Neuronal stem cell (in vitro differentiated cells): ENCODE measurements around the gene RTP1.
"Not testable (repeated sequence)": the region's sequence is repeated elsewhere in the genome, so short reads cannot be mapped to it uniquely, and the experiment has no call there.

ENCODE experiments used
- DNase-seq: peaks from one replicate; pipeline ENCODE4 v3.0.0-alpha.2; 2013; ENCODE audit warnings: low spot score
- H2AFZ ChIP-seq: one replicate; pipeline ENCODE4 v1.6.1; 2013; ENCODE audit warnings: mild to moderate bottlenecking, low read length, inconsistent platforms
- H2AK5ac ChIP-seq: 2 replicates; pipeline ENCODE4 v1.6.1; 2013; ENCODE audit warnings: low read depth, mild to moderate bottlenecking, inconsistent platforms, low read length, moderate library complexity, mixed read lengths
- H2BK120ac ChIP-seq: 2 replicates; pipeline ENCODE4 v1.6.1; 2013; ENCODE audit warnings: low read depth, mild to moderate bottlenecking, inconsistent platforms, low read length, moderate library complexity, mixed read lengths
- H2BK12ac ChIP-seq: one replicate; pipeline ENCODE4 v1.6.1; 2013; ENCODE audit warnings: low read length, inconsistent platforms
- H2BK15ac ChIP-seq: 2 replicates; pipeline ENCODE4 v1.6.1; 2013; ENCODE audit warnings: mild to moderate bottlenecking, low read length, inconsistent platforms, mixed read lengths
- H2BK5ac ChIP-seq: one replicate; pipeline ENCODE4 v1.6.1; 2013; ENCODE audit warnings: inconsistent platforms, mild to moderate bottlenecking, low read length, moderate library complexity
- H3K14ac ChIP-seq: one replicate; pipeline ENCODE4 v1.6.1; 2013; ENCODE audit warnings: low read length, inconsistent platforms
- H3K18ac ChIP-seq: 2 replicates; pipeline ENCODE4 v1.6.1; 2013; ENCODE audit warnings: low read length, inconsistent platforms
- H3K23ac ChIP-seq: 2 replicates; pipeline ENCODE4 v1.6.1; 2013; ENCODE audit warnings: low read depth, mild to moderate bottlenecking, mixed read lengths, low read length, inconsistent platforms; ENCODE audit not compliant: poor library complexity
- H3K27ac ChIP-seq: replicated peaks from 3 replicates; pipeline ENCODE4 v1.5.1; 2013; ENCODE audit warnings: low read length, inconsistent platforms
- H3K27me3 ChIP-seq, 3 experiments: 2 replicates each; pipeline ENCODE4 v1.6.1; 2013; ENCODE audit warnings: low read length in 3 of 3, mild to moderate bottlenecking in 2 of 3, inconsistent platforms in 1 of 3, low read depth in 1 of 3, mixed read lengths in 1 of 3, moderate library complexity in 1 of 3; ENCODE audit not compliant: control insufficient read depth in 3 of 3, insufficient read depth in 3 of 3
- H3K36me3 ChIP-seq, 2 donors: replicated peaks in 1 of 2; 2 replicates each; pipeline ENCODE4 v1.6.1; 2013; ENCODE audit warnings: low read length in 2 of 2; ENCODE audit not compliant: control insufficient read depth in 2 of 2, insufficient read depth in 2 of 2
- H3K4ac ChIP-seq: 2 replicates; pipeline ENCODE4 v1.6.1; 2013; ENCODE audit warnings: inconsistent platforms, mild to moderate bottlenecking, low read length, moderate library complexity
- H3K4me1 ChIP-seq, 2 donors: 1 replicate in 1 of 2; 2 replicates in 1 of 2; pipeline ENCODE4 v1.6.1; 2013; ENCODE audit warnings: low read length in 2 of 2, low read depth in 1 of 2; ENCODE audit not compliant: control insufficient read depth in 2 of 2, insufficient read depth in 1 of 2
- H3K4me2 ChIP-seq: one replicate; pipeline ENCODE4 v1.6.1; 2013; ENCODE audit warnings: mild to moderate bottlenecking, low read length, inconsistent platforms; ENCODE audit not compliant: insufficient read depth, poor library complexity, severe bottlenecking
- H3K4me3 ChIP-seq, 2 donors: 2 replicates each; pipeline ENCODE4 v1.5.1; 2013; ENCODE audit warnings: low read length in 2 of 2, mild to moderate bottlenecking in 2 of 2, inconsistent platforms in 1 of 2, moderate library complexity in 1 of 2
- H3K79me1 ChIP-seq: one replicate; pipeline ENCODE4 v1.6.1; 2013; ENCODE audit warnings: low read depth, mild to moderate bottlenecking, inconsistent platforms, low read length, moderate library complexity
- H3K9ac ChIP-seq: one replicate; pipeline ENCODE4 v1.6.1; 2013; ENCODE audit warnings: mild to moderate bottlenecking, low read depth, low read length, inconsistent platforms; ENCODE audit not compliant: poor library complexity
- H3K9me3 ChIP-seq, 2 donors: replicated peaks in 1 of 2; 2 replicates each; pipeline versions ENCODE3 to v1.6.1; 2013; ENCODE audit warnings: low read length in 2 of 2, mild to moderate bottlenecking in 2 of 2, inconsistent platforms in 1 of 2, low read depth in 1 of 2, mixed read lengths in 1 of 2, moderate library complexity in 1 of 2; ENCODE audit not compliant: control insufficient read depth in 2 of 2, insufficient read depth in 1 of 2
- H4K8ac ChIP-seq: one replicate; pipeline ENCODE4 v1.6.1; 2013; ENCODE audit warnings: low read depth, mild to moderate bottlenecking, inconsistent platforms, low read length, moderate library complexity
- H4K91ac ChIP-seq: one replicate; pipeline ENCODE4 v1.6.1; 2013; ENCODE audit warnings: low read length, low read depth, mild to moderate bottlenecking, inconsistent platforms; ENCODE audit not compliant: poor library complexity
- WGBS, 2 donors: extraction: QIAGEN DNeasy Blood & Tissue Kit; methylation state at CpG; one replicate each; pipeline ENCODE4 v1.1.7; 2013; ENCODE audit warnings: missing lambda C conversion rate in 2 of 2, mixed read lengths in 1 of 2; ENCODE audit not compliant: insufficient read length in 2 of 2, insufficient replicate concordance in 1 of 2; ENCODE audit errors: extremely low coverage in 2 of 2; 5-methylcytosine and 5-hydroxymethylcytosine counted together

RTP1 gene

GRCh38 chr3:187169231-187169960, 27.9 kb upstream of the RTP1 start:
- H2AFZ ChIP-seq, result no peak overlapping the region
- no peak overlapping the region for H2BK12ac ChIP-seq
- H3K4ac ChIP-seq, result no peak overlapping the region
- H3K9me3 ChIP-seq, result no peaks in the 10 kb centered on the region
- no peak overlapping the region for H3K9ac ChIP-seq
- no peak overlapping the region for H3K14ac ChIP-seq
- no peak overlapping the region for H2BK120ac ChIP-seq
- H3K27ac ChIP-seq, result no peak overlapping the region
- DNase-seq, result no peak
- H2BK5ac ChIP-seq, result no peak overlapping the region
- H3K36me3 ChIP-seq, result no peaks in the 10 kb centered on the region
- H4K8ac ChIP-seq, result no peak overlapping the region
- WGBS, 2 donors, result no CpG with 5 or more reads among the region's 2 CpGs
- H2AK5ac ChIP-seq, result no peak overlapping the region
- H4K91ac ChIP-seq, result no peak overlapping the region
- no peak overlapping the region for H3K4me3 ChIP-seq
- H2BK15ac ChIP-seq, result no peak overlapping the region
- no peaks in the 10 kb centered on the region for H3K27me3 ChIP-seq
- H3K18ac ChIP-seq, result no peak overlapping the region
- peaks cover 0 to 8% of the 10 kb centered on the region in 2 donors for H3K4me1 ChIP-seq
- H3K79me1 ChIP-seq, result no peaks in the 10 kb centered on the region
- H3K4me2 ChIP-seq, result no peak overlapping the region
- H3K23ac ChIP-seq, result no peak overlapping the region

- H2AFZ ChIP-seq, H2AK5ac ChIP-seq, H3K4ac ChIP-seq, H3K79me1 ChIP-seq, H2BK12ac ChIP-seq, H3K18ac ChIP-seq, H3K4me1 ChIP-seq, H3K23ac ChIP-seq, H3K9me3 ChIP-seq, H3K27ac ChIP-seq, H3K36me3 ChIP-seq, H3K4me3 ChIP-seq, H2BK5ac ChIP-seq, H4K91ac ChIP-seq, H3K4me2 ChIP-seq, H4K8ac ChIP-seq, H3K27me3 ChIP-seq, H2BK120ac ChIP-seq, H3K14ac ChIP-seq, DNase-seq, H2BK15ac ChIP-seq, H3K9ac ChIP-seq: not testable (repeated sequence)
- no CpG with 5 or more reads among the region's 5 CpGs for WGBS, 2 donors
These were observed 26.4 kb upstream of the RTP1 start for GRCh38 chr3:187170911-187171310.

GRCh38 chr3:187172929-187173328, 24.4 kb upstream of the RTP1 start:
- no CpG with 5 or more reads among the region's 2 CpGs for WGBS, 2 donors
- no peak overlapping the region for H2BK5ac ChIP-seq
- no peaks in the 10 kb centered on the region for H3K79me1 ChIP-seq
- H3K4me2 ChIP-seq, result no peak overlapping the region
- H3K18ac ChIP-seq, result no peak overlapping the region
- no peak overlapping the region for H3K4ac ChIP-seq
- no peak overlapping the region for H3K4me3 ChIP-seq
- H3K9ac ChIP-seq, result no peak overlapping the region
- H2BK12ac ChIP-seq, result no peak overlapping the region
- H3K9me3 ChIP-seq, result no peaks in the 10 kb centered on the region
- H2BK15ac ChIP-seq, result no peak overlapping the region
- H2AK5ac ChIP-seq, result no peak overlapping the region
- no peak overlapping the region for H2AFZ ChIP-seq
- DNase-seq, result no peak
- H3K14ac ChIP-seq, result no peak overlapping the region
- H3K23ac ChIP-seq, result no peak overlapping the region
- no peaks in the 10 kb centered on the region for H3K27me3 ChIP-seq
- no peak overlapping the region for H4K91ac ChIP-seq
- no peaks in the 10 kb centered on the region for H3K36me3 ChIP-seq
- no peak overlapping the region for H2BK120ac ChIP-seq
- H3K4me1 ChIP-seq, result peaks cover 0 to 4% of the 10 kb centered on the region in 2 donors
- H4K8ac ChIP-seq, result no peak overlapping the region
- no peak overlapping the region for H3K27ac ChIP-seq

- Histone ChIP-seq H3K4ac (no peak overlapping the region), H2AFZ (no peak overlapping the region), H3K4me1 (peaks cover 4 to 11% of the 10 kb centered on the region in 2 donors), H3K27ac (no peak overlapping the region), H4K8ac (no peak overlapping the region), H2BK15ac (no peak overlapping the region), H3K9me3 (no peaks in the 10 kb centered on the region), H3K18ac (peak overlapping the region; percentile 20), H3K79me1 (no peaks in the 10 kb centered on the region), H2BK120ac (no peak overlapping the region), H3K14ac (no peak overlapping the region), H3K4me3 (no peak overlapping the region), H3K9ac (no peak overlapping the region), H2BK5ac (no peak overlapping the region), H3K23ac (no peak overlapping the region), H3K4me2 (no peak overlapping the region), H3K27me3 (no peaks in the 10 kb centered on the region), H2BK12ac (no peak overlapping the region), H4K91ac (no peak overlapping the region), H2AK5ac (no peak overlapping the region), H3K36me3 (no peaks in the 10 kb centered on the region)
- WGBS, 2 donors, result no CpG with 5 or more reads among the region's 7 CpGs
- no peak for DNase-seq
These were observed 15.7 kb upstream of the RTP1 start for GRCh38 chr3:187181454-187182170.
